Stimulated activated CD8-positive, alpha-beta memory T cell treated with anti-CD3 and anti-CD28 coated beads, Interleukin-12 subunit alpha, Interleukin-12 subunit beta, amount 100 ng/mL, for 1 hour (primary cell): ENCODE measurements around the gene MPZL2.

Experiments used
- DNase-seq: peaks from one replicate; pipeline ENCODE4 v3.0.0-alpha.2; 2020; ENCODE audit warnings: low read depth

MPZL2 gene

DNA sequence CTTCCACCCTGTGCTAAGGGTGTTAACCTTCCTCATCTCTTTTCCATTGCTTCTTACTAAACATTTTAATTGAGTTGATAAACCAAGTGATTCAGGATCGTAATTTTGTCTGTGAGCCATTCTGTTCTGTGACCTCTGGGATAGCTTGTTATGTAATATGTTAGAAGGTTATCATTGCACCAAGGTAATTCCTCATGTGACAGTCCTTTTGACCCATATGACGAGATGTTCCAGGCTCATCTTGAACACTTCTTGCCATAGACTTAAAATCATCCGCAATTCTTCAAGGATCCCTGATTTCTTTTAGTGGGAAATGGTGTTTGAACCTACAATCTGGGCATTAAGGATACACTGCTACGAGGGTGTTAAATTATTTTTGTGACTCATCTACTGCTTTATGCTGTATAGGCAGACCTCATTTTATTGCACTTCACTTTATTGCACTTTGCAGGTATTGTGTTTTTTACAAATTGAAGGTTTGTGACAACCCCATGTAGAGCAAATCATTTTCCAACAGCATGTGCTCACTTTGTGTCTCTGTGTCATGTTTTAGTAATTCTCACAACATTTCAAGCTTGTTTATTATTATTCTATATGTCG lies 19.0 kb upstream of the MPZL2 start:
- DNase-seq = no peak

DNA sequence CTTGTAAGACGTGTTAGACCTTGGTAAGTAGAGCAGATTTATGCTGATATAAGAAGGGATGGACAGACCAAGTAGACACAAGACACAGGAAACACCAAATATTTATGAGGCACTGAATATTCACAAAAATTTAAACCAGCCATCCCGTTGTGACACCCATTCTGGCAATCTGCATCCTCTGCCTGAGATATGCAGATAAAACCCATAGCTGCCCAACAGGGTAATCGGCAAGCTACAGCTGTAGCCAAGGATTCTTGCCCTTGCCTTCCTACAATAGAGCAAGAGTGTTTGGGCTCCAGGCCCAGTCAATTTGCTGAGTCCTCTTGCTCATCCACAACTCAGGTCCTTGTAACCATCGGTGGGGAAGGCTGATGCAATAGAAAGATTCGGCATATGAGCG lies 18.5 kb upstream of the MPZL2 start:
- no peak for DNase-seq

GRCh38 chr11:118281284-118281683 lies 17.2 kb upstream of the MPZL2 start:
- no peak for DNase-seq

DNA sequence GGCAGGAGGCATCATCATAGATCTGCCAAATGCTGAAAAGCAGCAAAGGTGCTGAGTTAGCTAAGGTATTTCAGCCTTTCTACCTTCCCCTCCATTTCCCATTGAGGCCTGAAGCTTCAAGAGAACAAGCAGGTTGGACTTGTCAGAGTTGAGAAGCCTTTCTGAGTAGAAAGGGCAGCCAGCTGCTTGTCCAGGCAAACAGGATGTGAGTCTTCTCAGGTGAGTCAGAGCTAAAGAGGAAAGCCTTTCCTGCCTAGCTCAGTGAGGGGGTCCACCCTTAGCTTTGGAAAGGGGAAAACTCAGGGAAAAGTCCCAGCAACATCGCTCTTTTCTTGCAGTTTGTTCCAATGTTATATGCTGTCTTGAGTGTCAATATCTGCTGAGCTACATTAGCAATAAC lies 13.2 kb upstream of the MPZL2 start:
- DNase-seq = no peak

DNA sequence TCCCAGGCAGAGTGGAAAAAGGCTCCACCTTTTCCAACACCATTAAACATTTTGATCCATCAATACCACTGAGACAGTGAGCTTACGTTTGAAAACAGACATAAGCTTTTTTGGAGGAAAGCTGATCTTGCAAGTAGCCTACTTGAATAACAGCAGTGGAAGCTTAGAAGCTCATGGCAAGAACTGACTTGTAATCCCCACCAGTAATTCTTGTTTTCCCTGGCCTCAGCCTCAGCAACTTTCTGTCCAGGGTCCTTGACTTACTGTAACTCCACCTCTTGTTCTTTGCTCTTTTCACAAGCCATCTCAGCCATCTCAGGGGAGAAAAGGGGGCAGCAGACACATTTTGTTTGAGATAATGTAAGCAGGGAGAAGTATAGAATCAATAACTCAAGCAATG lies 12.3 kb upstream of the MPZL2 start:
- DNase-seq = no peak

- no peak for DNase-seq
These were observed 11.1 kb upstream of the MPZL2 start for GRCh38 chr11:118275176-118275575.

- DNase-seq = no peak
These were observed 10.1 kb upstream of the MPZL2 start for GRCh38 chr11:118274186-118274585.

DNA sequence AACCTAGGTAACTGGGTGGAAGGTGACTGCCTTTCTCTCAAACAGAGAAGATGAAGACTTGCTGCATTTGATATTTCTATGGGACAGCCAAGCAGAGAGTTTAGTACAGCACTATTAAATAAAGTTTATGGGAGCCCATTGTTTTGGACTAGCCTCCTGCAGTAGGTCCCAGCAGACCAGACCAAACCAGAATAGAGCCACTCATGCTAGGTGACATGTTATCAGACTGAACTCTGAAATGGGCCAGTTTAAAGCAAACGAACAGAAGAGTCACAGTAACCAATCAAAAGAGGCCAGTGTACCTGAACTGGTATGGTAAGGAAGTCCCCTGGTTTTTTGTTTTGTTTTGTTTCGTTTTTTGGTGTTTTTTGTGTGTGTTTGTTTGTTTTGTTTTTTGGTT lies 7.9 kb upstream of the MPZL2 start:
- no peak for DNase-seq

- no peak for DNase-seq
These were observed 3.4 kb upstream of the MPZL2 start for GRCh38 chr11:118267486-118267885.

DNA sequence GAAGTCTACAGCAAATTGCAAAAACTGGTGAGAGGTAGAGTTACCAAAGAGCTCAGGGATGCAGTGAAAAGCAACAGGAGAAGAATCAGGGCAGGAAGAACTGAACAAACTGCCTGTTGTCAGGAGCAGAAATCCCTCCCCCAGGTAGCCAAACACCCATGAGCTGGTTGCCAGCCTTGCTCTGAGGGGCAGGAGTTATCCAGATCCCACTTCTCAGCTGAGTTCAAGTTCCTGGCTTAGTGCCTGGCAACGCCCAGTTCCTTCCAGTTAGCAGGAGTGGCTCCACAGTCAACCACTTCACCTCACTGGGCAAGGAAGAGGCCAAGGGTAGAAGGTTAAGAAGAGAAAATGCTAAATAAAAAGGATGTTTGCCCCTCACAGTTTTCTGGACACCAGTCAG lies 1.9 kb upstream of the MPZL2 start:
- DNase-seq = no peak

DNA sequence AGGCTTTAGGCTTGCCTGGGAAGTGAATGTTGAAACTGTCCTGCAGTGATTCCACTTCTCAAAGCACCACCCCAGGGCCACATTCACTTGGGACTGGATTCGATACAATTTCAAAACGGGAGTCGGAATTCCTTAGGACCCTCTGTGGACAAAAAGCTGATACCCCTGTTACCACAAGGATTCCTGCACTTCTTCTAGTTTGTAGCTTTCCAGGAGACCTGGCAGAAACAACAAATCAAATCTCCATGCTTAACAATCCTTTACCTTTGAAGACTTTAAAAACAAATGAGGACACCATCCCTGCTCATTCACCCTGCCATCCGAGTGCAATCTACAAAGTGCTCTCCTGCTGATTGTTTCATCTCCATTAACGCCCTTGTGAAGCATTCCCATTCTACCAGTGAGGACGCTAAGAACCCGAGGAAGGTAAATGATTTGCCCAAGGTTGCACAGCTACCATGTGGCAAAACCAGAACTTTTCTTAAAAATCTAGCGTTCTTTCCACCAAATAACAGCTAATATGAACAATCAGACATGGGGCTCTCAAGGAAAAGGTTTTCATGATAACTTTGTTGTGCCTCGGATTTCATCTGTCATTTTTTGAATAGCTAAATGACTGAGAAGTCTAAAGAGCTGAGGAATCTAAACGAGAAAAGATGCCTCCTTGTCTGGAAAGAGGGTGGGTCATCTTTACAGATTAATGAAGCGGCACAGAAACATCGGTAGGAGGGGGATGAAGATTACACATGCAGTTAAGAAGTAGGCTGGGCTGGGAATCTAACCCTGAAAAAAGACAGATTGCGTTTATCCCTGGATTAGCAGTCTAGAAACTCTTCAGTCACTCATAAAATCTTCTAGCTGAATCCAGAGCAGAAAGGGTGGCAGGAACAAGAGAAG lies 720 bp upstream of the MPZL2 start:
- DNase-seq = no peak

GRCh38 chr11:118263112-118263511 lies 985 bp downstream of the MPZL2 start:
- no peak for DNase-seq

- no peak for DNase-seq
These were observed 3.7 kb downstream of the MPZL2 start for GRCh38 chr11:118260353-118260752.

GRCh38 chr11:118259138-118259537 lies 5.0 kb downstream of the MPZL2 start:
- no peak for DNase-seq

DNA sequence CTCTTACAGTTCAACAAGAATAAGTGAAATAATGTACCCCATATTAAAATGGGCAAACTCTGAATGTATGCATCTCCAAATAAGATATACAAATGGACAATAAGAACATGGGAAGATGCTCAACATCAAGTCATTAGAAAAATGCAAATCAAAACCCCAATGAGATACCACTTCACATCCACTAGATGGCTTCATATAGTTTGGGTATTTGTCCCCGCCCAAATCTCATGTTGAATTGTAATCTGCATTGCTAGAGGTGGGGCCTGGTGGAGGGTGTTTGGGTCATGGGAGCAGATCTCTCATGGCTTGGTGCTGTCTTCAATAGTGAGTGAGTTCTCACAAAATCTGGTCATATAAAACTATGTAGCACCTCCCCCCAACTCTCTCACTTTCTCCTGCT lies 5.7 kb downstream of the MPZL2 start:
- DNase-seq = no peak

DNA sequence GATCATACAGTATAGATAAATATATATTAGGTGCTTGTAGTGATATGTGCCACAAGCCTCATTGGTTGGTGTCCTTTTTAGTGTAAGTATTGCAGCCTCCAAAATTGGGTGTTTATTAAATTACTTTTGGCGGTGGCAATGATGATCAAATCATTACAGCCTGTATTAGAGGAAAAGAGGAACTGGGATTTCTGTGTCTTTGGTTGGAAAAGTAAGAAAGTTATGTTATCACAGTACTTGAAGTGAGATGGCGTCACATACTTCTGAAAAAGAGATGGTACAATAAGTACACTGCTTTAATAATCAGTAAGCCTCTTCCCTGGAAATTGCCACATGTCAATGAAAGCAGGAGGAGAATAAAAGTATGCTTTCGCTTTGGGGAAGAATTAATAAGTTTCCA lies 11.4 kb downstream of the MPZL2 start:
- no peak for DNase-seq

GRCh38 chr11:118251858-118252652 lies 12.0 kb downstream of the MPZL2 start, which contains the start of gene MPZL3:
Gene MPZL3 (minus strand): TSS chr11:118252365. CDS start chr11:118252294, 71 bp downstream.
- peak; percentile 76 for DNase-seq

DNA sequence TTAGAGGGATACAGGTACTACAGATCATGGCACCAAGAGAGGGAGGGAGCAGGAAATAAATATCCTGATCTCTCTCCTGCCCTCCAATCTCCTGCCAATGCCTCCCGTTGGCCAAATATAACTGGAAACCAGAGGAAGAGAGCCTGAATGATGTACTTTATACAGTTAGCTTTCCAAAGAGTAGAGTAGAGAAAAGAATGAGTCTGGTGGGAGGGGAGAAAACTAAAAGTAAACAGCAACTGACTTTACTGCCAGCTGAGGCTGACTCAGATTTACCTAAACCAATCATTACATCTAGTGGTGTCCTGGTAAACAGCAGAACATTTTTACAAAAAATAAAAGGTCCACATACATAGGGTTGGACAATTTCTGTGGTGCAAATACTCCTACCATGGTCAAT lies 17.1 kb downstream of the MPZL2 start:
- DNase-seq = no peak

GRCh38 chr11:118245936-118246562 lies 18.0 kb downstream of the MPZL2 start:
- no peak for DNase-seq

DNA sequence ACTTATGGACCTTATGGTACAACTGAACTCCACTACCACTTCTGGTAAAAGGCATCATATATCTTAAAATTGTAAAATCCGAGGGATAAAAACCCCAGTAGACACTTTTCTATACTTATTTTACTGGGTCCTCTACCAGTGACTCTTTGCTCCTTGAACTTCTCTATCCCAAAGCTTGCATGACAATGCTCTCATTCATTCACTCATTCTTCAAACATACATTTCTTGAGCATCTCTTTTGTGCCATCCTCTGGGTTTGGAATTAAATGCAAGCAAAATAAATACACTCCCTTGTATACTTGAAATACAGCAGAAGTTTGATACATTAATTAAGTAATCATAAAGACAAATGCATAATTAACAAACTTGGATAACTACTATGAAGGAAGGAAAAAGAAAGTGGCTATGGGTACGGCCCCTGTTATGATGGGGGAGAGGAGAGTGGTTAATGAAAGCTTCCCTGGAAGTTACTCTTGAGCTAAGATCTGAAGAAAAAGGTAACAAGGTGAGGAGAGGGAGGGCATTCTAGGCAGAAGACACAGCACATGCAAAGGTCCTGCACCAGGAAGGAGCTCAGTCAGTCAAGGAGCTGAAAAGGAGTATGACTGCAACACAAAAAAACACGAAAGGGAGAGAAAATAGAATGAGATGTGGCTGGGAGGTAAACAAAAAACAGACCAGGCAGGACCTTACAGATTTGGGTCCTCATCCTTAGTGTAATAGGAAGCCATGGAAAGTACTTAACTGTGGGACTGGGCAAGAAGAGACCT lies 19.9 kb downstream of the MPZL2 start:
- DNase-seq = no peak

- DNase-seq = no peak
These were observed 20.9 kb downstream of the MPZL2 start for GRCh38 chr11:118243161-118243560.

DNA sequence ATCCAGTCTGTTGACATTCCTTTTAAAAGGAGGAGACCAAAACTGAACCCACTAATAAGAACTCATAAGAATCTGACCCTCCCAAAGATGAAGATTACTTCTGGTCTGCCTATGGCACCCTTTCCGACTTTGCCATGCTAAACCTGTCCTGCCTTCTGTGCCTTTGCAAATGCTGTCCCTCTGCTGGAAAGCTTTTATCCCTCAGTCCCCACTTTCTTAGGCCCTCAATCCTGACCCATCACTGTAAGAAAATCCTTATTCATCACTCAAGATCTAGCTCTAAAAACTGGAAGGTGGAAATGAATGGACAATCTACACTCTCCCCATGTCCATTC lies 22.4 kb downstream of the MPZL2 start:
- no peak for DNase-seq
